DMS53 treated with DMSO at 0.1 percent for 48 hours (cell line): Measurements from ENCODE around the gene HOXB7.

Experiments
- DNase-seq: peaks from one replicate; lab custom pipeline; 2025; ENCODE audit not compliant: unreplicated experiment; lab: John Stamatoyannopoulos, UW

The HOXB7 gene

GRCh38 chr17:48624118-48624517, 13.3 kb upstream of the HOXB7 start:
- no peak for DNase-seq

- DNase-seq, result no peak
Measured at GRCh38 chr17:48623583-48623982, 12.8 kb upstream of the HOXB7 start.

GRCh38 chr17:48622857-48623256, 12.0 kb upstream of the HOXB7 start:
- no peak for DNase-seq

GRCh38 chr17:48621410-48622392, 10.9 kb upstream of the HOXB7 start:
- DNase-seq, result no peak

- no peak for DNase-seq
Measured at GRCh38 chr17:48620461-48621139, 9.8 kb upstream of the HOXB7 start.

GRCh38 chr17:48619826-48620449, 9.1 kb upstream of the HOXB7 start:
- DNase-seq, result no peak

- peak; percentile 77 for DNase-seq
Measured at GRCh38 chr17:48618256-48618896, 7.6 kb upstream of the HOXB7 start.

- no peak for DNase-seq
Measured at GRCh38 chr17:48617471-48618255, 6.8 kb upstream of the HOXB7 start.

- DNase-seq, result no peak
Measured at GRCh38 chr17:48616717-48617470, 6.1 kb upstream of the HOXB7 start.

- DNase-seq, result no peak
Measured at GRCh38 chr17:48615963-48616716, 5.3 kb upstream of the HOXB7 start.

GRCh38 chr17:48615047-48615962, 4.5 kb upstream of the HOXB7 start, which contains the start of gene HOXB8:
Gene HOXB8, minus strand, starts transcription at chr17:48615292. Its CDS starts 588 bp downstream, at chr17:48614704.
- no peak for DNase-seq

- DNase-seq, result no peak
Measured at GRCh38 chr17:48613862-48614694, 3.3 kb upstream of the HOXB7 start.

GRCh38 chr17:48612854-48613691, 2.3 kb upstream of the HOXB7 start:
- no peak for DNase-seq

- no peak for DNase-seq
Measured at GRCh38 chr17:48612456-48612853, 1.6 kb upstream of the HOXB7 start.

GRCh38 chr17:48611681-48612455, 1.1 kb upstream of the HOXB7 start:
- DNase-seq, result no peak
